Measurements from ENCODE around the gene RTF2.
A peak's percentile ranks its signal among the peaks of the same experiment; 100 is the strongest.
"Not testable (repeated sequence)": the region's sequence is repeated elsewhere in the genome, so short reads cannot be mapped to it uniquely, and the experiment has no call there.

The RTF2 gene

DNA sequence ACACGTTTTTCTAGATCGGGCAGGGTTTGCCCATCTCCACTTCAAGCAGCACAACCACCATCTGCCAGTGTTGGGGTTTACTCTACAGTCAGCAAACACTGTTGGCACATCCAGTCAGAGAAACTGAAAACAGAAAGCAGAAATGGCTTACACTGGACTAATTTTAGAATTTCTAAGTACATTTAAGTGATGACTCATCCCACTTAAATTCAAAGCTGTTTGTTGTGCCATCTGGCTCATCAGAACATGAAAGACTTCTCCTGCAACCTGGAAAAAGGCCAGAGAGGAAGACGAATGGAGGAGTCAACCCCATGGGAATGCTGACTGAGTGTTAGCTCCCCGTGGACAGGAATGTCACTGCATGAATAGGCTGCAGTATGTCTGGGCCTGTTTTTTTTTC is 86.4 kb downstream of the RTF2 start:
- DNase-seq: peak; percentile 34

DNA sequence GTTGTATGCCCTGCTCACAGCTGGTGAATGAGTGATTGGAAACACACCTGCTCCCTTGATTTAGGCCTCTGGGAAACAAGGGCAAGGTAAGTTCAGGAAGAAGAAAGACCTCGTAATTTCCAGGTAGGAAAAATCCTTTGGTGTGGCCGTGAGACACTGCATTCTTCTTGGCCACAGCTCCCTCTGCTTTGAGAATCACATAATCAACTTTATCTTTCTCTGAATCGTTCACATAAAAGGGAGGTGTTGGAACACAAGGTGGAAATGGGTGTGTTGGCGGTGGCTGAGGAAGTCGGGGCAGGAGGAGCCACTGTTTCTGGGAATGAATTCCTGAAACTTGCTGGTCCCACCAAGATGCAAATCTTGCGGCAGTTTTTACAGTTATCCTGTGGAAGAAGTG is 90.5 kb downstream of the RTF2 start:
- DNase-seq: no peak

DNA sequence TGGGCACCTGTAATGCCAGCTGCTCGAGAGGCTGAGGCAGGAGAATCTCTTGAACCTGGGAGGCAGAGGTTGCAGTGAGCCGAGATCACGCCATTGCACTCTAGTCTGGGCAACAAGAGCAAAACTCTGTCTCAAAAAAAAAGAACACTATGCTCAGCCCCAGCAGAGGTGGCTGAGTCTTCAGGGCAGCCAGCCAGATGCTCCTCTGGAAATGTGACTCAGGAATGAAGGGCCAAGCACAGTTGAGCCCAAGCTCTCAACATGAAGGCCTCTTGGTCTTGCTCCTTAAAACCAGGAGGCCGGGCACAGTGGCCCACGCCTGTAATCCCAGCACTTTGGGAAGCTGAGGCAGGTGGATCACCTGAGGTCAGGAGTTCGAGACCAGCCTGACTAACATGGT is 96.1 kb downstream of the RTF2 start:
- not testable (repeated sequence) for DNase-seq

DNA sequence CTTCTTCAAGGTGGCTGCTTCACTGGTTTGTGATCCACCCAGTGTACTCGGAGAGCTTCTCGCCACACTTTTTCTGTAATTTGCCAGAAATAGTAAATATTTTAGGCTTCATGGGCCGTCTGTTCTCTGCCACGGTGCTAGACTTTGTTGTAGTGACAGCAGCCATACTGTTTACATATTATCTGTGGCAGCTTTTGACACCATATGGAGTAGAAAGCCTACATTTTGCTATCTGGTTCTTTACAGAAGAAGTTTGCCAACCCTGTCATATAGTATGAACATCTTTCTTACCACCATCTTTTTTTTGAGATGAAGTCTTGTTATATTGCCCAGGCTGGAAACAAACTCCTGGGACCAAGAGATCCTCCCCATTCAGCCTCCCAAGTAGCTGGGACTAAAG is 97.1 kb downstream of the RTF2 start:
- no peak for DNase-seq

DNA sequence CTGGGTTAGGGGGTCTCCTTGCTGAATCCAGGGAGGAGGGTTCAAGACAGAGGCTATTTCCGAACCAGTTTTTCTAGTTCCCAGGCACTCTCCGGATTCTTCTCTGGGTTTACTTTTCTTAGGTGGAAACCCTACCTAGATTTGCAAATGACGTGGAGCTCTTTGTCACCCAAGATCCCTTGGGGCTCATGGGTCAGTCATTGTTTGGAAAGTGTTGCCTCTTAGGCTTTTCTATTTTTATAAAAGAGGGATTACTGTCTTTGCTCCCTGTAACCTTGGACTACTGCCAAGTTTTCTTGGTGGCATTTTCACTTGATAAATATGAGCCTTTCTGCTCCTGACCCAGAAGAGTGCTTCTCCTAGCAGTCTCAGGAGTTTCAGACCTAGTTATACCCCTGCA is 98.2 kb downstream of the RTF2 start:
- no peak for DNase-seq

All from NCI-H1092 treated with DMSO at 0.1 percent for 48 hours (cell line).